HFFc6 (cell line): ENCODE data around the gene TSPAN8. TPM values are rescaled to one million over a fixed set of nuclear protein-coding genes. Genes with fewer than 3 reads are reported as not detected.

Experiments used
- DNase-seq: peaks from one replicate; pipeline ENCODE4 v3.0.0-alpha.2; 2018
- H3K27ac Mint-ChIP-seq: 2 replicates; pipeline ENCODE4 v1.8.0; 2020; ENCODE audit warnings: mild to moderate bottlenecking, mixed read lengths
- H3K27me3 Mint-ChIP-seq: 2 replicates; pipeline ENCODE4 v1.8.0; 2021; ENCODE audit warnings: mild to moderate bottlenecking, moderate library complexity, mixed read lengths; ENCODE audit not compliant: insufficient read depth
- H3K36me3 Mint-ChIP-seq: 2 replicates; pipeline ENCODE4 v1.8.0; 2021; ENCODE audit warnings: low read depth, mixed read lengths
- H3K4me1 Mint-ChIP-seq: 2 replicates; pipeline ENCODE4 v1.8.0; 2020; ENCODE audit warnings: low read depth, mixed read lengths
- H3K4me3 Mint-ChIP-seq: 2 replicates; pipeline ENCODE4 v1.8.0; 2020; ENCODE audit warnings: mild to moderate bottlenecking, moderate library complexity, mixed read lengths
- H3K9me3 Mint-ChIP-seq: 2 replicates; pipeline ENCODE4 v1.8.0; 2020; ENCODE audit warnings: mild to moderate bottlenecking, mixed read lengths
- total RNA-seq, 6 experiments: library from RNA; stranded (reverse); fragmentation: NEBNext Ultra II Directional; extraction: Animal tissue kit (Norgen Biotek cat#: 25700); gene quantifications; 2 replicates in 1 of 6; 3 replicates in 5 of 6; pipeline ENCODE4 v1.2.3, GENCODE V29; 2021
- TF ChIP-seq, protein P1 (sequence below): fragments of 200-600 bp; sonication (generic); IDR thresholded peaks from 2 replicates; pipeline ENCODE4 v1.5.0; 2021; ENCODE audit warnings: antibody characterized with exemption, mild to moderate bottlenecking

TSPAN8 gene
- total RNA-seq, 6 experiments from 2014 or later, result not detected

DNA sequence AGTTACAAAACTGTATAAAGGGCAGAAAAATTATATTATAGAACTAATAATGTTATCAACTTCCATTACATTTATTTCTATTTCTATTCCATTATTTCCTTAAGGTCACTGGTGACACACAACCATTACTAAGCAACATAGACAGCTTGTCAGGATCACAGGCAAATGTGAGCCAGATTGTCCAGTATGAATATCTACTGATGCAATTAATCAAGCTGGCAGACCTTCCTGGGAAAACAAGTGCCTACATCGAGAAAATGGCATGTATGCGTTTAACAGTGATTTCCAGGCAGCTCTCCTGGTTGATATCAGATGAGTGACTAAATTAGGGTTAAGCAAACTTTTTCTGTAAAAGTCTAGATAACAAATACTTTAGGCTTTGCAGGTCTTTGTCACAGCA is 36.9 kb upstream of the TSPAN8 start:
- no peaks in the 10 kb centered on the region for H3K36me3 Mint-ChIP-seq
- no peak overlapping the region for H3K27ac Mint-ChIP-seq
- TF ChIP-seq, protein P1, sequence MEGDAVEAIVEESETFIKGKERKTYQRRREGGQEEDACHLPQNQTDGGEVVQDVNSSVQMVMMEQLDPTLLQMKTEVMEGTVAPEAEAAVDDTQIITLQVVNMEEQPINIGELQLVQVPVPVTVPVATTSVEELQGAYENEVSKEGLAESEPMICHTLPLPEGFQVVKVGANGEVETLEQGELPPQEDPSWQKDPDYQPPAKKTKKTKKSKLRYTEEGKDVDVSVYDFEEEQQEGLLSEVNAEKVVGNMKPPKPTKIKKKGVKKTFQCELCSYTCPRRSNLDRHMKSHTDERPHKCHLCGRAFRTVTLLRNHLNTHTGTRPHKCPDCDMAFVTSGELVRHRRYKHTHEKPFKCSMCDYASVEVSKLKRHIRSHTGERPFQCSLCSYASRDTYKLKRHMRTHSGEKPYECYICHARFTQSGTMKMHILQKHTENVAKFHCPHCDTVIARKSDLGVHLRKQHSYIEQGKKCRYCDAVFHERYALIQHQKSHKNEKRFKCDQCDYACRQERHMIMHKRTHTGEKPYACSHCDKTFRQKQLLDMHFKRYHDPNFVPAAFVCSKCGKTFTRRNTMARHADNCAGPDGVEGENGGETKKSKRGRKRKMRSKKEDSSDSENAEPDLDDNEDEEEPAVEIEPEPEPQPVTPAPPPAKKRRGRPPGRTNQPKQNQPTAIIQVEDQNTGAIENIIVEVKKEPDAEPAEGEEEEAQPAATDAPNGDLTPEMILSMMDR, result no peak
- DNase-seq, result no peak
- H3K4me1 Mint-ChIP-seq, result no peaks in the 10 kb centered on the region
- H3K9me3 Mint-ChIP-seq, result peaks cover 49% of the 10 kb centered on the region
- H3K27me3 Mint-ChIP-seq, result 0 out of 2 replicates have a peak, but pooled peaks cover 2% of the 10 kb centered on the region
- no peak overlapping the region for H3K4me3 Mint-ChIP-seq

DNA sequence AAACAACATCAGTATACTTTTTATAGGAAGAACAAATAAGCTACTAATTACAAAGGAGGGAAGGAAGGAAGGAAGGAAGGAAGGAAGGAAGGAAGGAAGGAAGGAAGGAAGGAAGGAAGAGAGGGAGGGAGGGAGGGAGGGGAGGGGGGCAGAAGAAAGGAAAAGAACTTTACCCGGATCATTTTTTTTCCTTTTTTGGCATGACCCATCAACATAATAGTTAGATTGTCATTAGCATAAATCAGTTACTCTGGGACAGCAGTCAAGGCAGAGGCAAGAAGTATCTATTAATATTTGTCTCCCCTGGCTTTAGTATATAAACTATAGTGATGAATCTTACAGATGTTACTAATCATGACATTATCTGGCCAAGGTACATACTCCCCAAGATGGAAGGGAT is 35.2 kb upstream of the TSPAN8 start:
- H3K4me1 Mint-ChIP-seq, result no peaks in the 10 kb centered on the region
- H3K4me3 Mint-ChIP-seq, result no peak overlapping the region
- H3K27ac Mint-ChIP-seq, result no peak overlapping the region
- DNase-seq, result no peak
- H3K9me3 Mint-ChIP-seq, result peaks cover 55% of the 10 kb centered on the region
- 0 out of 2 replicates have a peak, but pooled peaks cover 2% of the 10 kb centered on the region for H3K27me3 Mint-ChIP-seq
- no peaks in the 10 kb centered on the region for H3K36me3 Mint-ChIP-seq
- TF ChIP-seq, protein P1, result no peak

DNA sequence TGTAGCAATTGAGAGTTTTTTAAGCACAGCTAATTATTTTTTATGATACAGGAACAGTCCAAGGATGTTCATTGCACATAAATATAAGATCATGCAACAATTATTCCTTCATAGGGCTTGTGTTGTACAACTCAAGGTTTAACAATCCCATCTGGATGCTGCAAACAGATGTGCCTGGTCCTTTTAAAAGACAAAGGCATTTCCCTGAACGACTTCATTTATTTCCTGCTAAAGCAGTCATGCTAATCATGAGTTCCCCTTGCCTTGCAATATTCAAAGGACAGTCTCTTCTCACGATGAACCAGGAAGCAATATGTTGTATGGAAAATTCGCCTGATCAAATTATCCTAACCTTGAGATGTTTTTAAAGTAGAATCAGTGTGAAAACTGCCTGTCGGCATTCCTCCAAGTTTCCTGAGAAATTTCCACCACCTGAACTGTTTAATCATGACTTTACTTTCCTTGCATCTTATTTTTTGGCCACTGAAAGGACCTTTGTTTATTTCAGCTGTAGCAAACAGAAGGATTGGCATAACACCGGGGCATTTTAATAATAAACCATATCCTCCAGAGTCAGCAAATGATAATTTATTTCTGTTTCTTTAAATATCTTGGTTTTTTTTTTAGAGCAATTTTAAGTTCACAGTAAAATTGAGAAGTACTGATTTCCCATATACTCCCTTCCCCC is 33.9 kb upstream of the TSPAN8 start:
- Mint-ChIP-seq H3K4me3 (no peak overlapping the region), H3K27ac (no peak overlapping the region), H3K4me1 (no peaks in the 10 kb centered on the region), H3K9me3 (peaks cover 62% of the 10 kb centered on the region), H3K36me3 (peaks cover under 1% of the 10 kb centered on the region; the same call in 1 of the 2 replicates), H3K27me3 (no peaks in the 10 kb centered on the region)
- no peak for DNase-seq
- TF ChIP-seq, protein P1, result no peak

DNA sequence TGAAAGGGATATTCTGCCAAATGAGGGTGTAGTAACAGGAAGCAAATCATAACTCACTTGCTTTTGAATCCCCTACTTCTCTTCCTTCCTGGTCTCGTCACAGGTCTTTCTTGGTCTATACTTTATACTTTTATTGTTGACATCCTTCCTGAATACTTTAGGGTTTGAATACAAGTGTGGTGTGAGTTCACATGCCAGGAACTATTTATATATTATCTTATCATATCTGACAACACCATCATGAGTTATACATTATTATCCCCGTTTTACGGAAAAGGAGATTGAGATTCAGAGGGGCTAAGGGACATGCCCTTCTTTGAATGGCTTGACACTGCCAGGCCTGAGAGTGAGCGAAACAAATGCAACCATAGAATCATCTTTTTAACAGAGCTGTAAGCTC is 33.0 kb upstream of the TSPAN8 start:
- Mint-ChIP-seq H3K36me3 (peaks cover 6% of the 10 kb centered on the region; the same call in 1 of the 2 replicates), H3K4me1 (no peaks in the 10 kb centered on the region), H3K27me3 (no peaks in the 10 kb centered on the region)

DNA sequence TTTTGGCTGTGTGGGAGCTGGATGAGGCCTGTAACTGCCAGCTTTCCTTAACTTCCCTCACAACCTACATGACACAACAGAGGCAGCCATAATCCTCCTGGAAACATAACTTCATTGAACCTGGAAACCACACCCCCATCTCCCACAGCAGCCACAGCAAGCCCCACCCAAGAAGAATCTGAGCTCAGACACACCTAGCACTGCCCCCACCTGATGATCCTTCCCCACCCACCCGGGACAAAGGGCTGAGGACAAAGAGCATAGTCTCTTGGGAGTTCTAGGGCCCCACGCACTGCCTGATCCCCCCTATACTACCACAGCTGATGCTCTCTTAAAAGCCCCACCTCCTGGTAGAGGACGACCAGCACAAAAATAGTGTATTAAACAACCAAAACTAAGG is 29.6 kb upstream of the TSPAN8 start:
- TF ChIP-seq, protein P1, result no peak
- Mint-ChIP-seq H3K36me3 (peaks cover 6% of the 10 kb centered on the region; the same call in 1 of the 2 replicates), H3K27me3 (no peaks in the 10 kb centered on the region), H3K27ac (no peak overlapping the region), H3K4me1 (no peaks in the 10 kb centered on the region), H3K4me3 (no peak overlapping the region), H3K9me3 (peaks cover 80% of the 10 kb centered on the region)
- DNase-seq, result no peak

More for the DNA sequence above, 33.0 kb upstream of the TSPAN8 start:
- no peak for DNase-seq
- H3K27ac Mint-ChIP-seq, result no peak overlapping the region
- TF ChIP-seq, protein P1, result no peak
- no peak overlapping the region for H3K4me3 Mint-ChIP-seq
- H3K9me3 Mint-ChIP-seq, result peaks cover 67% of the 10 kb centered on the region
